GM12864 (cell line): ENCODE data around the gene PPP1R14C.
"Not testable (repeated sequence)": the region's sequence is repeated elsewhere in the genome, so short reads cannot be mapped to it uniquely, and the experiment has no call there.

Source experiments
- DNase-seq: peaks from one replicate; pipeline ENCODE4 v3.0.0-alpha.2; 2011; ENCODE audit warnings: low read depth
- H3K4me3 ChIP-seq: 2 replicates; pipeline ENCODE4 v1.5.1; 2011; ENCODE audit warnings: mild to moderate bottlenecking, low read depth, low read length, control low read depth
- CTCF ChIP-seq: IDR thresholded peaks from 2 replicates; pipeline ENCODE4 v1.5.1; 2011; ENCODE audit warnings: low read depth, mild to moderate bottlenecking, moderate library complexity, low read length, control low read depth, inconsistent platforms; ENCODE audit errors: missing control alignments

The PPP1R14C gene

GRCh38 chr6:150183105-150183504 lies 40.3 kb downstream of the PPP1R14C start:
- DNase-seq: no peak
- H3K4me3 ChIP-seq: no peak overlapping the region
- TF ChIP-seq CTCF: no peak

GRCh38 chr6:150183966-150184365 lies 41.1 kb downstream of the PPP1R14C start:
- no peak for DNase-seq
- H3K4me3 ChIP-seq: no peak overlapping the region
- TF ChIP-seq CTCF: no peak

DNA sequence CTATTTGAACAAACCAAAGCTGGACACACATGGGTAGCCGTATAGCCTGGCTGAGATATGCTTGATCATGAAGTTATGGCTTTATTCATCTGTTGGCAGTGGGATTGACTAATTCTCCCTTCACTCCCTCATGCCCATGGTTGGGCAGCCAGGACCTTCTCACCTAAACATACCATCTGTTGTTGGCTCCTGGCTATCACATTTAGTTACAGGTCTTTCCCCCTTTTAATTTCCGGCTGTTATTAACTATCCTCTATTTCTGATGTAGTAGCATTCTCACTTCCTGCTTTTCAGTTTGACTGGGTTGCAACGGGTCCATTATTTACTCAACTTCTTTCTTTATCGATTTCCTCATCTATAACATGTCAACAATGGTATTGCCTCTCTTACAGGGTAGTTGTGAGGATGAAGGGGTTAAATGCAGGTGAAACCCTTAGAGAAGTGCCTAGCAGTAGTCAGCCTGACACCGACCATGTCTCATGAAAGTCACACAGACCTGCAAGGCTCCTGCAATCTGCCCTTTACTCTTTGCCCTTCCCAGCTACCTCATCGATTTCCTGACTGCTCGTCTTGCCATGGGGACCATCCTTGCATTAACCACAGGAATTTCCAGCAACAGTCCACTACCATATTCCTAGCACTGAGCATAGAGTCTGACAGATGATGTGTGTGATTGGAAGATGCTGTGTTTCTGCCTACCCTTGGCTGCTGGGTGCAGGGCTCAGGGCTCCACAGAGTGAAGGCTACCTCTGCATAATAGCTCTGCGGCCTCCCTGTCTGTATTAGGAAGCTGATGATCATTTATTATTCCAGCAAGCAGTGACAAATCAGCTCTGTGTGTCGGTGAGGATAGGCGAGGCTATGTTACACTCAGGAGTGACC lies 42.2 kb downstream of the PPP1R14C start:
- DNase-seq: no peak
- no peak for TF ChIP-seq CTCF
- no peak overlapping the region for H3K4me3 ChIP-seq

DNA sequence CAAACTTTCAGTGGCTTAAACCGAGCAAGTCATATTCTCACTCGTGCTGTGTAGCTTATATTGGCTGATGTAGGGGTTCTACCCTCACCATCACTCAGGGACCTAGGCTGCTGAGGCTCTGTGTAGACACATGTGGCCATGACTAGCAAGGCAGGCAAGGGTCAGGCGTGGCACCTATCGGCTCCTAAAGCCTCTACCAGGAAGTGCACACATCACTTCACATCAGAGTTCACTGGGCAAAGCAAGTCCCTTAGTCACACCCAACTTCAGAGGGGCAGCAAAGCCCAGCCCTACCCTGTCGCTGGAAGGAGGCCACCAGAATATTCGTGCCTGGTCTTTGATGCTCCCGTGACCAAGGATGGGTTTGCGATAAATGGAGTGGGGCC lies 42.9 kb downstream of the PPP1R14C start:
- DNase-seq: no peak
- no peak overlapping the region for H3K4me3 ChIP-seq
- TF ChIP-seq CTCF: no peak

- DNase-seq: no peak
- TF ChIP-seq CTCF: no peak
- no peak overlapping the region for H3K4me3 ChIP-seq
Observed at GRCh38 chr6:150186129-150186898, 43.5 kb downstream of the PPP1R14C start.

DNA sequence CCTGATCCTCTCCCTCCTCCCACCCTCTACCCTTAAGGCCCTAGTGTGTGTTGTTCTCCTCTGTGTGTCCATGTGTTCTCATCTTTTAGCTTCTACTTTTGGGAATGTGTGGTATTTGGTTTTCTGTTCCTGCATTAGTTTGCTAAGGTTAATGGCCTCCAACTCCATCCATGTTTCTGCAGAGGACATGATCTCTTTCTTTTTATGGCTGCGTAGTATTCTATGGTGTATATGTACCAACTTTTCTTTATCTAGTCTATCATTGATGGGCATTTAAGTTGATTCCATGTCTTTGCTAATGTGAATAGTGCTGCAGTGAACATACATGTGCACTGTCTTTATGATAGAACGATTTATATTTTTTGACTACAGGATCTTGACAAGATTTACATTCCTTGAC lies 44.6 kb downstream of the PPP1R14C start:
- DNase-seq, H3K4me3 ChIP-seq: not testable (repeated sequence)

GRCh38 chr6:150189122-150189521 lies 46.3 kb downstream of the PPP1R14C start:
- H3K4me3 ChIP-seq: no peak overlapping the region
- no peak for TF ChIP-seq CTCF
- no peak for DNase-seq
